ENCODE data around the gene CRB1.
"Not testable (repeated sequence)": the region's sequence is repeated elsewhere in the genome, so short reads cannot be mapped to it uniquely, and the experiment has no call there.

Gene CRB1

DNA sequence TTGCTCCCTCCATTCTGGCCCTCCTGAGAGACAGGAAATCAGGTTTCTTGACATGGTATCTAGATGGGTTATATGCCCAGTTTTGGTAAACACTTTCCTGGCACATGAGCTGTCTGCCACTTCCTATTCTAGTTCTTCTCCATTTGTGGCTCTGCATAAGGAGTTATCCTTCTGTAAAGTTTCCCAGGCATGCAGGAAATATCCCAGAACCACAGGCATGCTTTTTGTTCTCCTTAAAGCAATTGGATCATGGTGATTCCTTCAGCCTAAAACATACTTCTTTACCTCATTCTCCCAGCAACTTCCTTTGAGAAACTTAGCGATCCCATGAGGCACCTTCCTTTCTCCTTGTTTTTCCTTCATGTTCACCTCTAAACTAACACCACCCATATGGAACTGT is 199.8 kb downstream of the CRB1 start:
- DNase-seq: no peak

DNA sequence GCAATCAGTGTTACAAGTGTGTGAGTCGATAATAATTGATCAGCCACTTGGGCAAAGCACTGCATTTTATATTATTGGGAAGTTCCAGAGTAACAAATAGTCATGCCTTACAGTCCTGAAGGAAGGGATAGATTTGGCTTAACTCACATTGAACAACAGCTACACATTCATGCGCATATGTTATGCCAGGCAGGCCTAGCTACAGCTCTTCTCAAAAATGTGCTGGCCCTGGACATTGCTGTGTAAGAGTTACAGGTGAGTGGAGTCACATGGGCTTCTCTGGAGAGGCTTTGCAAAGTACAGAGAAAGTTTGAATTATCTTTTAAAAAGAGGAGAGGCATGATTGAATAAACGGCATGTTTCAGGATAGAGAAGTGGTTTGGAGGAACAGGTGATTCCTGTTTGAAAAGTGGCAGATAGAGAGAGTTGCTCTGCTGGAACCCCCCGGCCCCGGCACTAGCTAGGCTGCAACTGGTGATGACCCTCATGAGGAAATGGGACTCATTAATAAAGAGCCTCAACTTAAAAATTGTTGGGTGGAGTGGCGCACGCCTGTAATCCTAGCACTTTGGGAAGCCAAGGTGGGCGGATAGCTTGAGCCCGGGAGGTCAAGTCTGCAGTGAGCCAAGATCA is 200.6 kb downstream of the CRB1 start:
- no peak for DNase-seq

DNA sequence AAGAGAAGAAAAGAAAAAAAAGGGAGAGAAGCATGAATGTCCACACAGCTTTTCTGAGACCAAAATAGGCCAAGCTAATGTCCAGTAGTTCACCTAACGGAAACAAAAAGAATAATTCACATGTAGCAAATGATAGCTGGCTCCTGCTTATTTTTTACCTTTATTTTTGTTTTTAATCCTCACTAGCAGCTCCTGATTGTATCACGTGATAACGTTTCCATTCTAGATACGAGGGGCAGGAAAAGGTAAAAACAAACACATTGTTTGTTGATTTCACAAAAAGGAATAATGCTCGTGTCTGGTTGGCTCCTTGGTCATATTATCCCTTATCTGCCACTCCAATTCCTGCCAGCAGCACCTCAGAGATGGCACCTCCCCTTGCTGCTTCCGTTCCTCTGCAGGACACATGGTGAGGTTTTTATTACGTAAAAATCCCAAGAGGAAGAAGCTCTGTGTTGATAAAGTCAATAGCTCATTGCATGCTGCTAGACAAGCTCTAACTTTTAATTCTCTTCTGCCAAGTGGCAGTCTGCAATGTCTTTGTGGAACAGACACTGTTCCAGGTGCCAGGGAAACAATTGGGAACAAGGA is 201.7 kb downstream of the CRB1 start:
- no peak for DNase-seq

DNA sequence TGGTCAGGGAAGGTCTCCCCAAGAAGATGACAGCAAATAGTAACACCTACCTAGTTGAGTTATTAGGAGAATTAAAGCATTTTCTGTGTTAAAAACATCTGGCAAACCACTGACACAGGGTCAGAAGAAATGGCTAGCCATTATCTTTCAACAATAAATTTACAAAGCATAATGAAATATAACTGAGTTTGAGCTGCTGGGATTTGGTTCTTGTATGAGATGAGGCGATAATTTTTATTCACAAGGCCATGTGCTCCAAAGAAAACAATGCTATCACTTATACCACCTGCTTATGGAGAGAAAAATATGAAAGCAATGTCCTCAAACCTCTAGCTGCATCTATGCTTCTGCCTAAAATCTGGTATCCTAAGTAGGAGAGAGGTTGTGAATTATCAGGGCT is 202.3 kb downstream of the CRB1 start:
- no peak for DNase-seq

DNA sequence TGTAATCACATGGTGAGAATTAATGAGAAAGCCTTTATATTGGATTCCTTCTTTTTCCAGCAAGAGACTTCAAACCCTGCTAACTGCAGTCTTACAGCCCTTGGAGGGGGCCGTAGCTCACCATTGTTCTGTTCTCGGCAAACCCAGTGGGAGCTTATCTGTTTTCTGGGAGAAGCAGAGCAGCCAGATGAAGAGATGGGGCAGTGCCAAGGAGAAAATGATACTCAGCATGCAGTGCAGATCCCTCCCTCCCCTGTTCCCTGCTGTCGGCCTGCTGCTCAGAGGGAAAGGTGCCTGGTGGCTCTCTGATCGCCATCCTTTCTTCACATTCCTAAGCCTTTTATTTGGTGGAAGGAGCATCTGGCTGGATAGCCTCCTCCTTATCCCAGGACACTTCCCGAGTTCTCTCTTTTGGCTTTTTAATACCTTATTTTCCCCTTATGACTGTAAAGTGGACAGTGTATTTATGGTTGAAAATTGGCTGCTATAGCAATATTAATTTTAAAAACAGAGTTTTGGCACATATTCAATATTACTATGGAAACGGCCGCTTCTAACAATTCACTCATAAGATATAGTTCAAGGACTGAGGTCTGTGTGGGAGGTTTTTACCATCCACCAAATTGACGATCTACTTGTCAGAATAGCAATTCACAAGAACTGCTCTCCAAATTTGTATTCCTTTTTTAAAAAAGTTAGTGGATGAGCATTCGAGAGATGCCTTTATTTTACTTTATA is 203.4 kb downstream of the CRB1 start:
- no peak for DNase-seq

DNA sequence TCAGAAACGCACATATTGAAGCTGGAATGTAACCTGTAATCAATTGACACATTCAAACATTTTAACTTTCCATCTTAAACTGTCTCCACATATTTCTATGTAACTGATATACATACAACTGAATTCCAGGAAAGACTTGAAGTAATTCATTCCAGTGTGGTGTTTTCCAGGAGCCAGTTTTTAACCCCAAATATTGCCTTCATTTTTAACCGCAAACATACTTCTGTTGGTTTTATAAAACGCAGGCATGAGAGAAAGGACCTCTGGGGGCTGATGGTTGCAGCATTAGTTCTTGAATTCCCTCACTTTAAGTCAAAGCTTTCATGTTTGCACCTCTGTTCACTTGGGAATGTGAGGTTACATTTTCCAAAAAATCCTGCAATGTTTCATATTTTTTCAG is 204.1 kb downstream of the CRB1 start:
- DNase-seq: no peak

DNA sequence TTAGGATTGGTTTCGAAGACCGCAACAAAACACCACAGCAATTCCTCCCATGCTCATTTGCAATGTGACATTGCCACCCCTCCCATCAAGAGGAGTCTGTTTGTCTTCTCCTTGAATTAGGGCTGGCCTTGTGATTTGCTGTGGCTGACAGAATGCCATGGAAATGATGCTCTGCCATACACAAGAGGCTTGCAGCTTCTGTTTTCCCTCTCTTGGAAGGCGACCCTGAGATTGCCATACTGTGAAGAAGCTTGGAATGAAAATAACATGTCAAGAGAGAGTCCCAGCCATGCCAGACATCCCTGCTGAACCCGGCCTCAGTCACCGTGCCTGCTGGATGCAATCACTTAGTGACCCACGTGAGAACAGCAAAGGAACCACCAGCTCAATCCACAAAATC is 212.4 kb downstream of the CRB1 start:
- DNase-seq: no peak

DNA sequence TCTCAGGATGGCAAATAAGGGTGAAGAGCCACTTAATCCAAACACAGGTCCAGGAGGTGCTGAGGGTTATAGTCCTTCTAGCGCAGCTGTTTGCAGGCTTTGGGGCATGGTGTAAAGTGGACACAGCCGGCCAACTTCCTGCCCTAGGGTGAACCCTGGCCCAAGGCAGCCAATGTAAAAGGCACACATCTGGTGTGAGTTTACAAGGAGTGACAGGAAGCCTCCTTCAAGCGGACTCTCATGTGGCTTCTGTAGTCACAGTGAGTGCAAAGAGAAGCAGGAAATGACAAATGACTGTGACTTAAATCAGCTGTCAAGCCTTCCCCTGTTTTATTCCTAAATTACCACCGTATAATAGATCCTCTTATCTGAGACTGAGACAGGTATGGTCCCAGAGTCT is 213.0 kb downstream of the CRB1 start:
- DNase-seq: peak; percentile 9

DNA sequence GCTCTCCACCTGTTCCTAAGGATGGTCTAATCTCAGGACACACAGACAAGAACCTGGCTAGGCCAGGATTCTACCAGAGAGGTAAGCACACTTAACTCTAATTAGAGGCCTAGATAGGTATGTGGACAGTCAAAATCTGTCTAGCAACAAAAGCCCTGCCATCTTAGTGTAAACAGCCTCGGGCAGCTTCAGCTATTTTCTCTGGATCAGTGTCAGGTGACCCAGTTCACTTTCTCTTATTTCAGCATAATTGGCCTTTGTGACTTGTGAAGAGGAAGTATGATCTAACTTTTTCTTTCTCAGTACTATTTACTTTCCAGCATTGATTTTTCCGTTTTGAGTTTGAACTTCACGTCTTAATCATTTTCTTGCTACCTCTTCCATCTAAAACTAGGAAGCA is 217.7 kb downstream of the CRB1 start:
- DNase-seq: no peak

DNA sequence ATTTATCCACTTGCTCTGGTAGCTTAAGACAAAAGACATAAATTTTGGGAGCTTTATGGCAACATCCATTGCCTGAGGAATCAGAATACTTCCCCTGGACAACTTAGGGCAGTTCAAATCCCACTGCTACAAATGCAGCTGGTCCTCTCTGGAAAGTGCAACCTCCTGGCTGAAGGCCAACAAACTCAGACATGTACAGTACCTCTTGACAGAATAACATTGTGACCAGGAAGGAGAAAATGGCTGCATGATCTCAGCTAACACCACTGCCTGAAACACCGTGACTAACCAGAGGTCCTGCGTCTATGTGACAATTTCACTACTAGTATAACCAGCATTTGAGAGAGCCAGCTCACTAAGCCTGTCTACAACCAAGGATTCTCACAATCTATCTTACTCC is 218.9 kb downstream of the CRB1 start:
- DNase-seq: no peak

DNA sequence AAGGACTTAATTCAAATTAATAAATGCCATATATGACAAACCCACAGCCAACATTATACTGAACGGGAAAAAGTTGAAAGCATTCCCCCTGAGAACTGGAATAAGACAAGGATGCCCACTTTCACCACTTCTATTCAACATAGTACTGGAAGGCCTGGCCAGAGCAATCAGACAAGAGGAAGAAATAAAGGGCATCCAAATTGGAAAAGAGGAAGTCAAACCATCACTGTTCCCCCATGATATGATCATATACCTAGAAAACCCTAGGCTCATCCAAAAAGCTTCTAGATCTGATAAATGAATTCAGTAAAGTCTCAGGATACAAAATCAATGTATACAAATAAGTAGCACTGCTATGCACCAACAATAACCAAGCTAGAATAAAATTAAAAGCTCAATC is 223.5 kb downstream of the CRB1 start:
- not testable (repeated sequence) for DNase-seq

DNA sequence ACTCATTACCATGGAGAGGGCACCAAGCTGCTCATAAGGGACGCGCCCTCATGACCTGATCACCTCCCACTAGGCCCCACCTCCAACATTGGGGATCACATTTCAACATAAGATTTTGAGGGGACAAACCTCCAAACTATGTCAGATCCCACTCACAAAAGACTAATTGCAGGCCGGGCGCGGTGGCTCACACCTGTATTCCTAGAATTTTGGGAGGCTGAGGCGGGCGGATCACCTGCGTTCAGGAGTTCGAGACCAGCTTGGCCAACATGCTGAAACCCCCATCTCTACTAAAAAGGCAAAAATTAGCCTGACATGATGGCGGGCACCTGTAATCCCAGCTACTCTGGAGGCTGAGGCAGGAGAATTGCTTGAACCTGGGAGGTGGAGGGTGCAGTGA is 228.7 kb downstream of the CRB1 start:
- no peak for DNase-seq

DNA sequence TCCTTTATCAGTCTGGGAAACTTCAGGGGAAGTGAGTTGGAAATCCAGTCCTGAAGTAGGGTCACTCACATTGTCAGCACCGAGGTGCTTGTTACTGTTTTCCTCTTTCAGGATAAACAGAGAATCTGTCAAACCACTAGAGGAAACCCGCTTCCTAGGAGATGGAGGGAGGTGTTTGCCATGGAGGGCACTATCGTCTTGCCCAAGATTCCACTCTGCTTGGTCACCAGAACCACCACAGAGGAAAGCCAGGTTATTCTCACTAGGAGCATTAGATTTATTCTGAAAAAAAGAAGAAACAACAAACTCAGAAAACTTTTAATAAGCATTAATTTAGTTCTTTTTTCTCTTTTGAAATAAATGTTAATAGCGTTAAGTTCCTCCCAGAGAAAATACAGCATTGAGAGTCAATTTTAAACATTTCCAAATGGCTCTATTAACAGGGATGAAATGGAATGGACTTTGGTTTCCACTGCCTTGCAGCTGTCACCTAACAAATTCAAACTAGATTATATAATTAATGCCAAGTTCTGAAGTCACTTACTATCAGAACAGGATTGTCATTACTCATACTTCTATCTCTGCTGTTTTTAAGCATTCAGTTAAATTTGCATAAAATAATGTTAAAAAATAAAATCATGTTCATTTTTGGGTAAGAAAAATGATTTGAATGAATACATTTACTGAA is 242.8 kb downstream of the CRB1 start:
- DNase-seq: no peak

DNA sequence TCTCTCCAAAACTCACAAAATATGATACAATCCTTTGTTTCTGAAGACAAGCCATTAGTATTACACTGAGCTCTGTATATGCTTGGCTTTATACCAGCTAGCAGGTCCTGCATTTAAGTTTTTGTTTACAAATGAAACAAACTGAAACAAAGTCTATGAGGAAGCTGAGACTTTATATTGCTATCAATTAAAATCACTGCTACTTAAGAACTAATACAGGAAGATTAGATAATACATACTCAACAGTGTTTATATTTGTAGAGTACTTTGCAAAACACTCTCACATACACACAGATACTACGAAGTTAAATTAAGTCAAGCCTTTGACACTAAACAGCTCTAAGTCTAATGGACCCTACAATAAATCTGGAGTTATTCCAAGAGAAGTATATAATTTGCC is 247.4 kb downstream of the CRB1 start:
- DNase-seq: no peak

DNA sequence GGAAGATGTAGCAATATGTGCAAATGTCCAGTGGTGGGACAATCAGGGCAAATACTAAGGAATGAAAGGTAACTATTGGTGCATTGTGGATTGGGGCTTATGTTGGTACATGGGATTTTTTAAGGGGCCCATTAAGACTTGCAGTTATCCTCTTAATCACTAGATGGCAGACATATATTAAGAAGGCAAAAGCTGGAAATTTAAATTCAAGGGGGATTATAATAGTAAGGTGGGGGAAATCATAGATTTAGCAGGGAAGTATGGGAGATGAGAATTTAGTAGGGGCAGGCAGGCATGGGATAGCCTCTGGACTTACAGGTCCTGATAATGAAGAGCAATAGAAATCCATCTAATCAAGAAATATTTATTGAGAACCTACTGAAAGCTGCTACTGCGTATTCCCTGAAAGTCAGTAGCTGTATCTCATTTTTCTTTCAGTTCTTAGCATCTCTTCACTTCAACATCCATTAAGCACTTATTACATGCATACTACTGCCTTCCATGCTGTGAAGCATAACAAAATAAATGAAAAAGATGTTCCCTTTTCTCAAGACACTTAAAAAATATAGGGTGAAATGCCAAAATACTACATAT is 251.8 kb downstream of the CRB1 start:
- DNase-seq: peak; percentile 18

DNA sequence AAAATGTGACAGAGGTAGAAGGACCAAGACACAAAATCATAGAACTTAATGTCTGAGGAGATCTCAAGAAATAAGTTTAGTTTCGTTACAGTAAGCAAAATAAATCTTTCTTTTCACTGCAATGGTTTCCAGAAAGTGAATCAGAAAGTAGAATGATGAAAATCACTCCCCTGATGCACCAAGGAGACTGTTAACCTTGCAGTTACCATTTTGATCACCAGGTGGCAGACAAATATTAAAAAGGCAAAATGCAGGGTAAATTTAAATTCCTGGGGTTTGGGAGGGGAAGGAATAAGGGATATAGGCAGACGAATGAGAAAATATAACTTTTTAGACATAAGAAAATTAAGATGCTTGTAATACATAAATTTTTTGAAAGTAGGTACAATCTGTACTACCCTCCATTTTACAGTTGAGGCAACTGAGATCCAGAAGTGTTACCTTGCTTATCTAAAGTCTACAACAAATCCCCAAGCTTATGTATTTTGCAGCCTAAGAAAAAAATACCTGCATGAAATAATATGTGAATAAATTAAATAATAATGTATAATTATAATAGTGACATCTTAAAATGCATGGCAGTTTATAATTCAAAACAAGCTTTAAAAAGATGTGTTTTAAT is 253.2 kb downstream of the CRB1 start:
- peak; percentile 50 for DNase-seq

DNA sequence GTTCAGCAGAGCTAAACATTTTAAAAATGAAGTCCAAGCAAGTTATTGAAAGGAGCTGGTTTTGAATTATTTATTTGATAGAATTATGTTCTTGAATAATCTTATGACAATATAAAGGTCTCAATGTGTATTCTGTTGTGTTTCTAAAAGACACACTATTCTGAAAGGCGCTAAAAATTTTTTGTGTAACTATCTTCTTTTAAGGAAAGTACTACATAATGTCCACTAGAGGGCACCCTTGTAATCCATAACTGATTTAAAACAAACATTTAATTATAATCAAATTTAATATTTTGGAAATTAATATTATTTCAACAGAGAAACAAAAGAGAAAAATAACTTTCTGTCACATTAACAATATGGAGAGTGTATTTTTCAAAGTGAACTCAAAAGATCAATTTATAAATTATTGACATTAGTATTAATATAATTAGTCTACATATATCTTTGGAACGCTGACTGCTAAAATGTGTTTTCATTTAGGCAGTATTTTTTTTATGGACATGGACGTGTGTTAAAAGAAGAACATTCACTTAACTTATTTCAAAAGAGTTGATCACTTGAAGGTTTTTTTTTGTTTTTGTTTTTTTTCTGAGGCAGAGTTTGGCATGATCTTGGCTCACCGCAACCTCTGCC is 258.8 kb downstream of the CRB1 start:
- peak; percentile 32 for DNase-seq

All from CD4-positive, alpha-beta T cell treated with Interleukin-10 for 1 hour (primary cell).